Aorta (tissue), 5 donors: ENCODE results near the gene PGD. TPM values are rescaled to one million over a fixed set of nuclear protein-coding genes. Genes with fewer than 3 reads are reported as not detected.
"Not testable (repeated sequence)": the region's sequence is repeated elsewhere in the genome, so short reads cannot be mapped to it uniquely, and the experiment has no call there.

Experiments used
- ATAC-seq: fragments of 200-7000 bp; cut with Tn5 transposase; one replicate; pipeline ENCODE4 v1.9.1; 2022; ENCODE audit warnings: moderate library complexity; ENCODE audit not compliant: low FRiP score
- DNase-seq, 2 donors: peaks; one replicate each; pipeline ENCODE4 v3.0.0-alpha.2; 2020
- H3K27ac ChIP-seq, 2 donors: one replicate each; pipeline ENCODE4 v1.5.1; 2013; ENCODE audit warnings: low read length in 2 of 2, mild to moderate bottlenecking in 2 of 2, moderate library complexity in 2 of 2, control low read depth in 1 of 2, inconsistent platforms in 1 of 2, low read depth in 1 of 2
- H3K27me3 ChIP-seq, 2 donors: one replicate each; pipeline ENCODE4 v1.6.1; 2013; ENCODE audit warnings: control low read depth in 1 of 2, low read length in 1 of 2, mild to moderate bottlenecking in 1 of 2, moderate library complexity in 1 of 2; ENCODE audit not compliant: insufficient read depth in 2 of 2, control insufficient read depth in 1 of 2
- H3K36me3 ChIP-seq, 2 donors: one replicate each; pipeline ENCODE4 v1.6.1; 2013; ENCODE audit warnings: control low read depth in 1 of 2, low read length in 1 of 2, mild to moderate bottlenecking in 1 of 2; ENCODE audit not compliant: insufficient read depth in 2 of 2, control insufficient read depth in 1 of 2
- H3K4me1 ChIP-seq, 2 donors: one replicate each; pipeline ENCODE4 v1.6.1; 2013; ENCODE audit warnings: low read length in 2 of 2, control low read depth in 1 of 2, mild to moderate bottlenecking in 1 of 2, moderate library complexity in 1 of 2; ENCODE audit not compliant: insufficient read depth in 2 of 2, control insufficient read depth in 1 of 2
- H3K4me3 ChIP-seq, 2 donors: one replicate each; pipeline ENCODE4 v1.5.1; 2013; ENCODE audit warnings: low read length in 2 of 2, control low read depth in 1 of 2, mild to moderate bottlenecking in 1 of 2
- H3K9me3 ChIP-seq: one replicate; pipeline ENCODE4 v1.6.1; 2013; ENCODE audit warnings: mild to moderate bottlenecking, low read length; ENCODE audit not compliant: control insufficient read depth
- WGBS, 2 donors: extraction: QIAGEN DNeasy Blood & Tissue Kit; methylation state at CpG; one replicate each; pipeline ENCODE4 v1.1.7; 2013; 5-methylcytosine and 5-hydroxymethylcytosine counted together
- intact Hi-C, 2 donors: fragments of 100-400 bp; cut with DNase I; formaldehyde crosslinking; loops; one replicate each; pipeline versions ENCODE4 v1.14.2 to v1.15.0; 2022
- polyA plus RNA-seq, 2 donors: library from polyadenylated mRNA; stranded (reverse); fragments of 200-250 nt; gene quantifications; one replicate each; pipeline ENCODE4 v1.2.3, GENCODE V29; 2013
- total RNA-seq, 2 donors: library from RNA; stranded (reverse); fragmentation: NEBNext Ultra II Directional; extraction: Animal tissue kit (Norgen Biotek cat#: 25700); gene quantifications; one replicate each; pipeline ENCODE4 v1.2.1, GENCODE V29; 2021
- donor health status: healthy with polysubstance abuse.
- donor health status: Bipolar disorder and iron deficiency.
- donor health status: DM: no; HTN: no; CAD: no.
- donor health status: DM: no; HTN: no; CAD: no.
- donor health status: DM: yes; HTN: yes; CAD: no.

PGD gene
- total and polyA plus RNA-seq, 4 donors: 28.7 to 80.8 (median 46.7) TPM

- no peak within 1 kb of the TSS for H3K27ac ChIP-seq
- DNase-seq (no peak), ATAC-seq (no peak)
- intact Hi-C loops: no loop called here
- WGBS, 2 donors: 93% methylated on average over 10 of the region's 10 CpGs
- H3K4me3 ChIP-seq: no peak within 1 kb of the TSS
- H3K4me1 ChIP-seq: no peaks in the 10 kb centered on the region
- H3K9me3 ChIP-seq: no peaks in the 10 kb centered on the region
- H3K36me3 ChIP-seq: no peaks in the 10 kb centered on the region
- H3K27me3 ChIP-seq: no peaks in the 10 kb centered on the region
Measured at GRCh38 chr1:10449751-10450150, 50.9 kb downstream of the PGD start, which contains the start of gene CORT. CORT (plus strand) TSS chr1:10450031; CDS start chr1:10450224, 193 bp downstream.

GRCh38 chr1:10450156-10450814 is 51.4 kb downstream of the PGD start:
- ATAC-seq (no peak), DNase-seq (no peak)
- H3K36me3 ChIP-seq: no peaks in the 10 kb centered on the region
- no peaks in the 10 kb centered on the region for H3K4me1 ChIP-seq
- H3K27ac ChIP-seq: no peak overlapping the region
- H3K27me3 ChIP-seq: no peaks in the 10 kb centered on the region
- no peaks in the 10 kb centered on the region for H3K9me3 ChIP-seq
- no peak overlapping the region for H3K4me3 ChIP-seq
- intact Hi-C loops: no loop called here
- WGBS, 2 donors: 46 to 47% methylated on average over 21 of the region's 21 CpGs

GRCh38 chr1:10450836-10451235 is 52.0 kb downstream of the PGD start:
- DNase-seq (no peak), ATAC-seq (no peak)
- Histone ChIP-seq H3K4me1 (no peaks in the 10 kb centered on the region), H3K27ac (no peak overlapping the region), H3K36me3 (no peaks in the 10 kb centered on the region), H3K27me3 (no peaks in the 10 kb centered on the region), H3K9me3 (no peaks in the 10 kb centered on the region), H3K4me3 (no peak overlapping the region)
- 18 to 23% methylated on average over 6 of the region's 6 CpGs for WGBS, 2 donors
- intact Hi-C loops: no loop called here

- WGBS, 2 donors: 2 to 5% methylated on average over 10 of the region's 10 CpGs
- no peaks in the 10 kb centered on the region for H3K36me3 ChIP-seq
- no peak overlapping the region for H3K4me3 ChIP-seq
- no peaks in the 10 kb centered on the region for H3K27me3 ChIP-seq
- intact Hi-C loops: no loop called here
- no peak for DNase-seq
- no peaks in the 10 kb centered on the region for H3K9me3 ChIP-seq
- ATAC-seq: no peak
- H3K4me1 ChIP-seq: no peaks in the 10 kb centered on the region
- no peak overlapping the region for H3K27ac ChIP-seq
Measured at GRCh38 chr1:10451287-10451686, 52.4 kb downstream of the PGD start.

GRCh38 chr1:10456048-10456447 is 57.2 kb downstream of the PGD start:
- WGBS, 2 donors: 90 to 92% methylated on average over 5 of the region's 5 CpGs
- Histone ChIP-seq H3K36me3 (peaks cover 0 to 2% of the 10 kb centered on the region in 2 donors), H3K27me3 (no peaks in the 10 kb centered on the region), H3K9me3 (no peaks in the 10 kb centered on the region), H3K4me1 (no peaks in the 10 kb centered on the region), H3K27ac (no peak overlapping the region), H3K4me3 (no peak overlapping the region)
- no peak for ATAC-seq
- intact Hi-C loops: no loop called here
- no peak for DNase-seq

- H3K9me3 ChIP-seq: no peaks in the 10 kb centered on the region
- H3K4me1 ChIP-seq: no peaks in the 10 kb centered on the region
- DNase-seq (no peak), ATAC-seq (no peak)
- H3K27me3 ChIP-seq: no peaks in the 10 kb centered on the region
- H3K4me3 ChIP-seq: no peak overlapping the region
- H3K27ac ChIP-seq: no peak overlapping the region
- H3K36me3 ChIP-seq: peaks cover 0 to 2% of the 10 kb centered on the region in 2 donors
- WGBS, 2 donors: 51 to 56% methylated on average over 7 of the region's 7 CpGs
- intact Hi-C loops: no loop called here
Measured at GRCh38 chr1:10456661-10457060, 57.8 kb downstream of the PGD start.

- DNase-seq, H3K9me3 ChIP-seq, H3K27ac ChIP-seq, intact Hi-C loops, H3K27me3 ChIP-seq, H3K4me3 ChIP-seq, H3K4me1 ChIP-seq, H3K36me3 ChIP-seq, ATAC-seq: not testable (repeated sequence)
- 64 to 70% methylated on average over 7 of the region's 7 CpGs for WGBS, 2 donors
Measured at GRCh38 chr1:10457462-10457861, 58.6 kb downstream of the PGD start.

- H3K9me3 ChIP-seq: no peaks in the 10 kb centered on the region
- H3K27me3 ChIP-seq: no peaks in the 10 kb centered on the region
- no peak for ATAC-seq
- no peak overlapping the region for H3K4me3 ChIP-seq
- intact Hi-C loops: no loop called here
- H3K27ac ChIP-seq: no peak overlapping the region
- no peaks in the 10 kb centered on the region for H3K4me1 ChIP-seq
- H3K36me3 ChIP-seq: peaks cover 0 to 2% of the 10 kb centered on the region in 2 donors
- 74 to 80% methylated on average over 9 of the region's 9 CpGs for WGBS, 2 donors
- DNase-seq: no peak
Measured at GRCh38 chr1:10457875-10458274, 59.0 kb downstream of the PGD start.

GRCh38 chr1:10459184-10459583 is 60.3 kb downstream of the PGD start:
- intact Hi-C loops: no loop called here

More at GRCh38 chr1:10459184-10459583, 60.3 kb downstream of the PGD start:
- WGBS, 2 donors: 56 to 70% methylated on average over 3 of the region's 3 CpGs
- Histone ChIP-seq H3K27me3 (no peaks in the 10 kb centered on the region), H3K36me3 (peaks cover 0 to 5% of the 10 kb centered on the region in 2 donors), H3K27ac (no peak overlapping the region), H3K9me3 (no peaks in the 10 kb centered on the region), H3K4me3 (no peak overlapping the region), H3K4me1 (no peaks in the 10 kb centered on the region)
- ATAC-seq (no peak), DNase-seq (no peak)
